ENCODE results near the gene BUB1.

- no peak for TF ChIP-seq CTCF (IDR thresholded peaks at IDR 0.05)
- TF ChIP-seq POLR2A (IDR thresholded peaks at IDR 0.05), result no peak
Measured at GRCh38 chr2:110713513-110714362, 35.9 kb upstream of the BUB1 start.
